Right lobe of liver (tissue), 6 donors: ENCODE results near the gene FSTL4. TPM values are rescaled to one million over a fixed set of nuclear protein-coding genes. Genes with fewer than 3 reads are reported as not detected.
"Not testable (repeated sequence)": the region's sequence is repeated elsewhere in the genome, so short reads cannot be mapped to it uniquely, and the experiment has no call there.

ENCODE experiments used
- ATAC-seq, 4 donors: fragments of 200-7000 bp; cut with Tn5 transposase; one replicate each; pipeline ENCODE4 v1.9.1; 2020; ENCODE audit warnings: mild to moderate bottlenecking in 4 of 4, moderate library complexity in 4 of 4
- DNase-seq, 3 donors: peaks; one replicate each; pipeline ENCODE4 v3.0.0-alpha.2; 2020
- H3K27ac ChIP-seq, 3 donors: fragments of 200-600 bp; one replicate each; pipeline ENCODE4 v1.8.0; 2022
- H3K27me3 ChIP-seq, 2 donors: fragments of 200-600 bp; one replicate each; pipeline ENCODE4 v1.8.0; 2022
- H3K36me3 ChIP-seq, 4 donors: fragments of 200-600 bp; sonication (generic) in 1 of 4; one replicate each; pipeline versions ENCODE4 v1.5.1 to v1.8.0; 2017 to 2022; ENCODE audit warnings: control low read depth in 1 of 4
- H3K4me1 ChIP-seq, 4 donors: fragments of 200-600 bp; sonication (generic) in 1 of 4; one replicate each; pipeline versions ENCODE4 v1.5.1 to v1.8.0; 2017 to 2022; ENCODE audit warnings: control low read depth in 1 of 4
- H3K4me3 ChIP-seq, 3 donors: fragments of 200-600 bp; one replicate each; pipeline ENCODE4 v1.8.0; 2022
- H3K9me3 ChIP-seq, 4 donors: fragments of 200-600 bp; sonication (generic) in 1 of 4; one replicate each; pipeline versions ENCODE4 v1.5.1 to v1.8.0; 2017 to 2022; ENCODE audit warnings: control low read depth in 1 of 4
- CTCF ChIP-seq, 4 donors: fragments of 200-600 bp in 3 of 4; fragments of 450-650 bp in 1 of 4; IDR thresholded peaks; one replicate each; pipeline versions ENCODE4 v1.5.1 to v1.8.0; 2016 to 2022; ENCODE audit warnings: antibody characterized with exemption in 4 of 4, mild to moderate bottlenecking in 2 of 4
- POLR2A ChIP-seq: fragments of 450-650 bp; IDR thresholded peaks from one replicate; pipeline ENCODE4 v1.6.1; 2017; ENCODE audit warnings: antibody characterized with exemption, mild to moderate bottlenecking
- WGBS: methylation state at CpG from one replicate; pipeline ENCODE4 v1.1.6; 2018; ENCODE audit warnings: low coverage, low lambda C conversion rate; ENCODE audit not compliant: insufficient coverage; ENCODE audit errors: missing lambda C conversion rate; 5-methylcytosine and 5-hydroxymethylcytosine counted together
- intact Hi-C, 2 donors: fragments of 100-400 bp; cut with DNase I; formaldehyde crosslinking; loops; one replicate each; pipeline versions ENCODE4 v1.11.2 to v1.14.1; 2022
- total RNA-seq, 6 experiments: library from RNA; depleted of rRNA in 2 of 6; stranded (reverse); fragments of >200 nt in 2 of 6; fragmentation: NEBNext Ultra II Directional in 3 of 6; extraction: Animal tissue kit (Norgen Biotek cat#: 25700) in 3 of 6; gene quantifications; one replicate each; pipeline versions ENCODE4 v1.1.0 to v1.2.4, GENCODE V29; 2016 to 2023
- donor health status: DM: no; HTN: yes; CAD: no.
- donor health status: DM: no; HTN: no; CAD: no.
- donor health status: DM: no; HTN: no; CAD: no.
- donor health status: DM: no; HTN: yes; CAD: no.
- donor health status: DM: no; HTN: yes; CAD: no.

The FSTL4 gene
- total RNA-seq, 6 experiments from 2014 or later = 0.62 to 1.3 (median 0.80) TPM; not detected in 3

GRCh38 chr5:133552925-133553525 lies 59.3 kb downstream of the FSTL4 start:
- no peak for TF ChIP-seq POLR2A
- TF ChIP-seq CTCF (IDR thresholded peaks at IDR 0.05) = peak; percentile 40 to 67 (median 56)
- no peaks in the 10 kb centered on the region for H3K36me3 ChIP-seq
- peak; percentile 56 to 62 (median 57) for DNase-seq
- 36% methylated on average over 4 of the region's 13 CpGs for WGBS
- no peaks in the 10 kb centered on the region for H3K9me3 ChIP-seq
- H3K4me1 ChIP-seq = no peaks in the 10 kb centered on the region
- peak; percentile 75 to 85 (median 81) for ATAC-seq
- H3K27ac ChIP-seq = no peak overlapping the region
- intact Hi-C loops = no loop called here
- H3K27me3 ChIP-seq = no peaks in the 10 kb centered on the region
- no peak overlapping the region for H3K4me3 ChIP-seq

DNA sequence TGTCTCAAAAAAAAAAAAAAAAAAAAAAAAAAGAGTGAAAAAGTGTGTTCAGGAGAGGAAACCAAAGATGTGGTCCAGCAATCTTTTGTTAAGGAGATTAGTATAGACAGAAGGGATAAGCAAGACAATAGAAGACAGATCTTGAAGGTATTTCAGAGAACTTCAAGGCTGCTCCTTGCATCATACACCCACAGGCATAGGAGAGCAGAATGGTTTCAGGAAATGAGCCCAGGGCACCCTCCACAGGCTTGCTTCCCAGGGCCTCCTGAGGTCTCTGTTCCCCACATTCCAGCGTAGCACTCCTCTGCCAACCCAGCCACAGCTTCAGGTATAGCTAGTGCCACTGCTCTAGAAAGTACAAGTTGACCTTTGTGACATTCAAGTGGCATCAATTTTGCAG lies 65.8 kb downstream of the FSTL4 start:
- no peak overlapping the region for H3K27ac ChIP-seq
- no peak for ATAC-seq
- DNase-seq = no peak
- 40% methylated on average over 1 of the region's 1 CpG for WGBS
- intact Hi-C loops = no loop called here
- TF ChIP-seq POLR2A (no peak), CTCF (IDR thresholded peaks at IDR 0.05) (no peak)
- no peak overlapping the region for H3K4me3 ChIP-seq
- H3K9me3 ChIP-seq = no peaks in the 10 kb centered on the region
- H3K36me3 ChIP-seq = no peaks in the 10 kb centered on the region
- no peaks in the 10 kb centered on the region for H3K27me3 ChIP-seq
- no peaks in the 10 kb centered on the region for H3K4me1 ChIP-seq

DNA sequence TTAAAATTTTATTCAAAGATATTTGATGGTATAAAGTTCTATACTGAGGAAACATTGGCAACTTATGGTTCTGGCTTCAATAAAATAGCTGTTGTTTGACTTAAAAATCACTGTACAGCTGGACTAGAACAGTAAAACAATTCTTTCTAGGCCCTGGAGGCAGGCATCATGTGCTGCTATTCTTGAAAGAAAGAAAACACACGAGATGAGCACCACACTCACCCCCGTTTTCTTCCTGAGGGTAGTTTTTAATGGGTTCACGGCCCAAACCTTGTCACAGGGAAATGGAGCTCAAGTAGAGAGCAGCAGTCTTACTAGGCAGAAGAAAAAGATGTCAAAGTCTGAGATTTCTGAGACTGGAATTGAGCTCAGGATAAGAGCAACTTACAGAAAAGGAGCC lies 68.0 kb downstream of the FSTL4 start:
- H3K9me3 ChIP-seq = no peaks in the 10 kb centered on the region
- DNase-seq = no peak
- no peaks in the 10 kb centered on the region for H3K36me3 ChIP-seq
- no peaks in the 10 kb centered on the region for H3K4me1 ChIP-seq
- H3K27ac ChIP-seq = no peak overlapping the region
- no peak for ATAC-seq
- 62% methylated on average over 3 of the region's 3 CpGs for WGBS
- H3K4me3 ChIP-seq = no peak overlapping the region
- no peak for TF ChIP-seq POLR2A
- no peak for TF ChIP-seq CTCF (IDR thresholded peaks at IDR 0.05)
- intact Hi-C loops = no loop called here
- no peaks in the 10 kb centered on the region for H3K27me3 ChIP-seq

GRCh38 chr5:133539818-133540217 lies 72.5 kb downstream of the FSTL4 start:
- no peak overlapping the region for H3K4me3 ChIP-seq
- no peak overlapping the region for H3K27ac ChIP-seq
- intact Hi-C loops = no loop called here
- no peak for ATAC-seq
- H3K27me3 ChIP-seq = no peaks in the 10 kb centered on the region
- H3K4me1 ChIP-seq = no peaks in the 10 kb centered on the region
- TF ChIP-seq CTCF (IDR thresholded peaks at IDR 0.05) (no peak), POLR2A (no peak)
- H3K9me3 ChIP-seq = no peaks in the 10 kb centered on the region
- no peak for DNase-seq
- no peaks in the 10 kb centered on the region for H3K36me3 ChIP-seq
- 100% methylated on average over 1 of the region's 1 CpG for WGBS

- intact Hi-C loops = no loop called here
- no peak for DNase-seq
- WGBS = 45% methylated on average over 4 of the region's 7 CpGs
Observed at GRCh38 chr5:133538718-133539117, 73.6 kb downstream of the FSTL4 start.

DNA sequence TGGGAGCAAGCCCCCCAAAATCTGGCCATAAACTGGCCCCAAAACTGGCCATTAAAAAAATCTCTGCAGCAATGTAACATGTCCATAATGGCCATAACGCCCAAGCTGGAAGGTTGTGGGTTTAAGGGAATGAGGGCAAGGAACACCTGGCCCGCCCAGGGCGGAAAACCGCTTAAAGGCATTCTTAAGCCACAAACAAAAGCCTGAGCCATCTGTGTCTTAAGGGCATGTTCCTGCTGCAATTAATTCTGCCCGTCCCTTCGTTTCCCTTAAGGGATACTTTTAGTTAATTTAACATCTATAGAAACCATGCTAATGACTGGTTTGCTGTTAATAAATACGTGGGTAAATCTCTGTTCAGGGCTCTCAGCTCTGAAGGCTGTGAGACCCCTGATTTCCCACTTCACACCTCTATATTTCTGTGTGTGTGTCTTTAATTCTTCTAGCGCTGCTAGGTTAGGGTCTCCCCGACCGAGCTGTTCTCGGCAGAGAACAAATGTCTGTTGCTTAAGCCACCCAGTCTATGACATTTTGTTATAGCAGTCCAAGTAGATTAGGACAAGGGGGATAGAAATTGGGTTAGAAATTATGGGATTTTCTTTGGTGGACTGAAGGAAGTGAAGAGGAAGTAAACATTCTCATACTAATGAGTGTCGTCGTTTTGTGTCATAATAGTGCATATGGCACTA lies 77.0 kb downstream of the FSTL4 start:
- H3K4me1 ChIP-seq, DNase-seq, H3K9me3 ChIP-seq, H3K27ac ChIP-seq, H3K27me3 ChIP-seq, ATAC-seq, H3K4me3 ChIP-seq, H3K36me3 ChIP-seq, intact Hi-C loops: not testable (repeated sequence)
- WGBS = 67% methylated on average over 12 of the region's 13 CpGs

More at GRCh38 chr5:133538718-133539117, 73.6 kb downstream of the FSTL4 start:
- Histone ChIP-seq H3K4me1 (no peaks in the 10 kb centered on the region), H3K9me3 (no peaks in the 10 kb centered on the region), H3K27ac (no peak overlapping the region), H3K4me3 (no peak overlapping the region), H3K27me3 (no peaks in the 10 kb centered on the region), H3K36me3 (no peaks in the 10 kb centered on the region)
- no peak for ATAC-seq
- TF ChIP-seq POLR2A (no peak), CTCF (IDR thresholded peaks at IDR 0.05) (no peak)
